Fibroblast of the conjunctiva (primary cell): ENCODE data around the gene CLIC6.

Source experiments
- DNase-seq: peaks from one replicate; pipeline ENCODE4 v3.0.0-alpha.2; 2010; ENCODE audit warnings: low read depth

The CLIC6 gene

GRCh38 chr21:34728479-34728878 lies 59.7 kb downstream of the CLIC6 start:
- no peak for DNase-seq

- DNase-seq, result no peak
Measured at GRCh38 chr21:34730194-34730593, 61.4 kb downstream of the CLIC6 start.

- DNase-seq, result no peak
Measured at GRCh38 chr21:34730756-34731445, 62.1 kb downstream of the CLIC6 start.

- no peak for DNase-seq
Measured at GRCh38 chr21:34732388-34732821, 63.6 kb downstream of the CLIC6 start.

- no peak for DNase-seq
Measured at GRCh38 chr21:34733852-34734251, 65.1 kb downstream of the CLIC6 start.

- DNase-seq, result no peak
Measured at GRCh38 chr21:34734696-34735095, 65.9 kb downstream of the CLIC6 start.

GRCh38 chr21:34736116-34736874 lies 67.5 kb downstream of the CLIC6 start:
- no peak for DNase-seq

GRCh38 chr21:34737115-34737514 lies 68.3 kb downstream of the CLIC6 start:
- DNase-seq, result no peak

GRCh38 chr21:34740198-34740597 lies 71.4 kb downstream of the CLIC6 start:
- DNase-seq, result no peak

- DNase-seq, result no peak
Measured at GRCh38 chr21:34743285-34743684, 74.5 kb downstream of the CLIC6 start.

- peak; percentile 35 for DNase-seq
Measured at GRCh38 chr21:34743831-34744230, 75.0 kb downstream of the CLIC6 start.

GRCh38 chr21:34744801-34745200 lies 76.0 kb downstream of the CLIC6 start:
- DNase-seq, result no peak

- DNase-seq, result peak; percentile 80
Measured at GRCh38 chr21:34745557-34746255, 76.9 kb downstream of the CLIC6 start.

- no peak for DNase-seq
Measured at GRCh38 chr21:34748862-34749261, 80.1 kb downstream of the CLIC6 start.

- no peak for DNase-seq
Measured at GRCh38 chr21:34754690-34755647, 86.2 kb downstream of the CLIC6 start.

- DNase-seq, result no peak
Measured at GRCh38 chr21:34761758-34762330, 93.0 kb downstream of the CLIC6 start.

GRCh38 chr21:34762786-34763185 lies 94.0 kb downstream of the CLIC6 start:
- DNase-seq, result no peak

- DNase-seq, result no peak
Measured at GRCh38 chr21:34764715-34765284, 96.0 kb downstream of the CLIC6 start.

GRCh38 chr21:34765619-34766018 lies 96.8 kb downstream of the CLIC6 start:
- no peak for DNase-seq

GRCh38 chr21:34766862-34767261 lies 98.1 kb downstream of the CLIC6 start:
- DNase-seq, result no peak
